Naive thymus-derived CD4-positive, alpha-beta T cell (primary cell): ENCODE results near the gene MYO9A. TPM values are rescaled to one million over a fixed set of nuclear protein-coding genes. Genes with fewer than 3 reads are reported as not detected.

Experiments used
- ATAC-seq: fragments of 150-1000 bp; cut with Tn5 transposase; 2 replicates; pipeline ENCODE4 v1.10.0; 2021; ENCODE audit warnings: mild to moderate bottlenecking, moderate library complexity
- CTCF ChIA-PET: fragments of 350-600 bp; sonication (Branson Sonifier 250); formaldehyde crosslinking; loops from one replicate; lab custom pipeline; 2021; ENCODE audit warnings: antibody characterized with exemption; lab: Charles Lee
- POLR2A ChIA-PET: fragments of 350-600 bp; sonication (Branson Sonifier 250); formaldehyde crosslinking; loops from one replicate; lab custom pipeline; 2021; ENCODE audit warnings: antibody characterized with exemption, inconsistent platforms; lab: Charles Lee
- DNase-seq, 9 donors: peaks; one replicate each; pipeline versions ENCODE4 v3.0.0 to v3.0.0-alpha.2; 2020 to 2022; ENCODE audit warnings: mixed read lengths in 1 of 9
- H3K27ac ChIP-seq: one replicate; pipeline ENCODE4 v1.7.0; 2013; ENCODE audit warnings: mild to moderate bottlenecking, low read depth, low read length, moderate library complexity
- H3K27me3 ChIP-seq, 2 donors: one replicate each; pipeline ENCODE4 v1.7.0; 2013; ENCODE audit warnings: low read length in 2 of 2, mild to moderate bottlenecking in 2 of 2, moderate library complexity in 2 of 2; ENCODE audit not compliant: control insufficient read depth in 2 of 2, insufficient read depth in 2 of 2
- H3K36me3 ChIP-seq, 3 experiments: 1 replicate in 2 of 3; 2 replicates in 1 of 3; pipeline ENCODE4 v1.7.0; 2013; ENCODE audit warnings: low read length in 3 of 3, mild to moderate bottlenecking in 3 of 3, moderate library complexity in 1 of 3; ENCODE audit not compliant: insufficient read depth in 3 of 3, control insufficient read depth in 2 of 3
- H3K4me1 ChIP-seq, 2 donors: one replicate each; pipeline ENCODE4 v1.7.0; 2013; ENCODE audit warnings: low read length in 2 of 2, mild to moderate bottlenecking in 2 of 2, moderate library complexity in 1 of 2; ENCODE audit not compliant: control insufficient read depth in 2 of 2, insufficient read depth in 2 of 2
- H3K4me3 ChIP-seq: 2 replicates; pipeline ENCODE4 v1.7.0; 2013; ENCODE audit warnings: mild to moderate bottlenecking, low read length
- H3K9me3 ChIP-seq, 3 experiments: 1 replicate in 2 of 3; 2 replicates in 1 of 3; pipeline ENCODE4 v1.7.0; 2013; ENCODE audit warnings: low read length in 3 of 3; ENCODE audit not compliant: control insufficient read depth in 2 of 3
- H3K27ac Mint-ChIP-seq, 9 donors: one replicate each; pipeline ENCODE4 v1.8.0; 2020 to 2022; ENCODE audit warnings: mixed read lengths in 9 of 9, mild to moderate bottlenecking in 8 of 9, moderate library complexity in 5 of 9, inconsistent platforms in 2 of 9
- H3K27me3 Mint-ChIP-seq, 5 donors: one replicate each; pipeline ENCODE4 v1.8.0; 2021 to 2022; ENCODE audit warnings: mixed read lengths in 5 of 5, mild to moderate bottlenecking in 1 of 5
- H3K36me3 Mint-ChIP-seq, 5 donors: one replicate each; pipeline ENCODE4 v1.8.0; 2020 to 2022; ENCODE audit warnings: mixed read lengths in 5 of 5, mild to moderate bottlenecking in 3 of 5, inconsistent platforms in 1 of 5
- H3K4me1 Mint-ChIP-seq, 7 donors: one replicate each; pipeline ENCODE4 v1.8.0; 2020 to 2022; ENCODE audit warnings: mixed read lengths in 7 of 7, mild to moderate bottlenecking in 3 of 7, inconsistent platforms in 1 of 7
- H3K4me3 Mint-ChIP-seq, 10 donors: one replicate each; pipeline ENCODE4 v1.8.0; 2020 to 2022; ENCODE audit warnings: mild to moderate bottlenecking in 10 of 10, mixed read lengths in 10 of 10, moderate library complexity in 6 of 10, inconsistent platforms in 2 of 10
- H3K9me3 Mint-ChIP-seq, 11 donors: one replicate each; pipeline ENCODE4 v1.8.0; 2020 to 2022; ENCODE audit warnings: mixed read lengths in 11 of 11, mild to moderate bottlenecking in 4 of 11, inconsistent platforms in 1 of 11, moderate library complexity in 1 of 11
- intact Hi-C, 2 donors: fragments of 100-400 bp; cut with micrococcal nuclease; formaldehyde crosslinking; loops; one replicate each; pipeline ENCODE4 v1.15.1; 2023
- polyA plus RNA-seq, 2 donors: library from polyadenylated mRNA; unstranded; fragments of 300-500 nt; fragmentation: Illumina TruSeq; gene quantifications; one replicate each; pipeline ENCODE4 v1.2.3, GENCODE V29; 2021
- total RNA-seq, 6 experiments: library from RNA in 5 of 6; stranded (reverse) in 5 of 6; gene quantifications; 1 replicate in 5 of 6; 2 replicates in 1 of 6; pipeline ENCODE4 v1.2.3 and lab custom pipeline; 2021 to 2026

Gene MYO9A
- total and polyA plus RNA-seq, 7 experiments from 2014 or later: 8.4 to 53.3 (median 29.0) TPM

DNA sequence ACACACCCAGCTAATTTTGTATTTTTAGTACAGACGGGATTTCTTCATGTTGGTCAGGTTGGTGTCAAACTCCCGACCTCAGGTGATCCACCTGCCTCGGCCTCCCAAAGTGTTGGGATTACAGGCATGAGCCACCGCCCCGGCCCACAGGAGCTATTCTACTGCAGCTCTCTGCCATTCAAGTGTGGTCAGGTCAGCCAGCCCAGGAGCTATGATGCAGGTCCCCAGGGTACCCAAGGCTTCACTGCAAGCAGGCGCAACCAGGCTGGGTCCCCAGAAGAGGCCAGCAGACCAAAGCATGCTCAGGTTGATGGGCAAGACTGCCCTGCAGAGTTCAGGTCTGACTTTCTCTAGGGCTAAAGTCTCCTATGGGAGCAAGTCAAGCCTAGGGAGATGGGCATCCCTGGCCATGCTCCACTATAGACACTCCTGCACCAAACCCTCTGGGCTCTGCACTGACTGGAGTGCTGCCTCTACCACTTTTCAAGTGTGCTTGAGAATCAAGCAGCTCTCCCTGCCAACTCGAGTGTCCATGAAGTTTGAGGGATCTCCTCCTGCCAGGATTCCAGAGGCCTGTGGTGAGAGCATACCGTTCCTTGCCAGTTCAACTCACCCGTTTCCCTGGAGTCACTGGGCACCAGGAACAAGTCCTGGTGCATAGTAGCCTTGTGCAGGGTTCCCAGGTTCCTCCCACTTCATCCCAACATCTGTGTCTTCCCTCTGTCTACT lies 30.9 kb downstream of the MYO9A start:
- H3K36me3 ChIP-seq: no peaks in the 10 kb centered on the region

DNA sequence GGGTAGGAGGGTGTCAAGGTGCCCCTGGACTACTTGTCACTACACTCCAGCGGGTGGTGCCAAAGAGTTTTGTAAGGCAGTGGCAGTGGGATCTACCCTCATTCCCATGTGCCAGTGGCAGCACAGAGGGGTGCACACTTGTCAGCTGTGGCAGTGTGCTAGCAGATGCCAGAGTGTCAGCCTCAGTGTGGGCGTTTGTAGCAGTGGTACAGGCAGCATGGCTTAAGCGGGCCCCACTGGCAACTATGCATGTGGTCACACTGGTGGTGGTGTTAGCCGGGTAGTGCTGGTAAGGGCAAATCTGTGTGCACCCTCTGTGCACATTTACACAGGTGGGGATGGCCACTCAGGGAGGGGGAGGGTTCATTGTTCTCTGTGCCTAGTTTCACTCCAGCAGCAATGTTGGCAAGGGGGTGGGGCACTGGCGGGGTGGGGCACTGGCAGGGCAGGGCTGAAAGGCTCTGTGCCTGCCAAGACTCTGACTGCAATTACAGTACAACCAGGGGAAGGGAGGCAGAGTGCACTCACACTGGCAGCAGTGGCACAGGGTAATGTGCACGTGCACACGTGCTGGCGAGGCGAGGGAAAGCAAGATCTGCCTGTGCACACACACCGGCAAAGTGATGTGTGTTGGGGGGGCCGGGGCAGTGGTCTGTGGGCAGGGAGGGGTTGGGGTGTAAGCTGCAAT lies 31.8 kb downstream of the MYO9A start:
- Mint-ChIP-seq H3K4me1 (peaks cover 0 to 11% (median 3%) of the 10 kb centered on the region in 7 donors), H3K27ac (no peak overlapping the region), H3K4me3 (no peak overlapping the region), H3K27me3 (peaks cover 0 to 6% (median 0%) of the 10 kb centered on the region in 5 donors), H3K9me3 (peaks cover 5 to 32% (median 12%) of the 10 kb centered on the region in 11 donors), H3K36me3 (peaks cover 6 to 36% (median 29%) of the 10 kb centered on the region in 5 donors)
- Histone ChIP-seq H3K9me3 (no peaks in the 10 kb centered on the region), H3K27me3 (no peaks in the 10 kb centered on the region), H3K4me3 (no peak overlapping the region), H3K4me1 (no peaks in the 10 kb centered on the region), H3K36me3 (no peaks in the 10 kb centered on the region), H3K27ac (no peak overlapping the region)
- intact Hi-C loops: no loop called here
- POLR2A ChIA-PET: no interaction called here
- DNase-seq (no peak), ATAC-seq (no peak)
- CTCF ChIA-PET: no interaction called here

More for the DNA sequence above, 30.9 kb downstream of the MYO9A start:
- Mint-ChIP-seq H3K4me1 (peaks cover 0 to 11% (median 3%) of the 10 kb centered on the region in 7 donors), H3K4me3 (no peak overlapping the region), H3K27me3 (peaks cover 0 to 6% (median 0%) of the 10 kb centered on the region in 5 donors), H3K36me3 (peaks cover 6 to 40% (median 32%) of the 10 kb centered on the region in 5 donors), H3K9me3 (peaks cover 3 to 31% (median 10%) of the 10 kb centered on the region in 11 donors), H3K27ac (no peak overlapping the region)
- Histone ChIP-seq H3K4me3 (no peak overlapping the region), H3K9me3 (no peaks in the 10 kb centered on the region), H3K27me3 (no peaks in the 10 kb centered on the region), H3K4me1 (no peaks in the 10 kb centered on the region), H3K27ac (no peak overlapping the region)
- ATAC-seq (no peak), DNase-seq (no peak)
- intact Hi-C loops: no loop called here
- POLR2A ChIA-PET: no interaction called here
- CTCF ChIA-PET: no interaction called here

DNA sequence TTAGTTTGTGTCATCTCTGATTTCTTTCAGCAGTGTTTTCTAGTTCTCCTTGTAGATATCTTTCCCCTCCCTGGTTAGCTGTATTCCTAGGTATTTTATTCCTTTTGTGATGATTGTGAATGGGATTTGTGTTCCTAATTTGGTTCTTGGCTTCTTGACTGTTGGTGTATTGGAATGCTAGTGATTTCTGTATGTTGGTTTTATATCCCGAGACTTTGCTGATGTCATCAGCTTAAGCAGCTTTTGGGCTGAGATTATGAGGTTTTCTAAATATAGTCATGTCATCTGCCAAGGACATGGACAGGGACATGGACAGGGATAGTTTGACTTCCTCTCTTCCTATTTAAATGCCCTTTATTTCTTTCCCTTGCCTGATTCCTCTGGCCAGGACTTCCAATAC lies 35.8 kb downstream of the MYO9A start:
- ChIA-PET POLR2A (interaction anchor here (0.7 kb wide), 1 partner anchor 746 kb away, joined by 4 read pairs; no protein-coding TSS in a partner anchor), CTCF (no interaction called here)
- intact Hi-C loops: no loop called here
- H3K36me3 ChIP-seq: no peaks in the 10 kb centered on the region
- H3K9me3 ChIP-seq: no peaks in the 10 kb centered on the region
- Mint-ChIP-seq H3K36me3 (peaks cover 4 to 23% (median 15%) of the 10 kb centered on the region in 5 donors), H3K27ac (no peak overlapping the region), H3K27me3 (peaks cover 0 to 6% (median 0%) of the 10 kb centered on the region in 5 donors), H3K4me1 (peaks cover 4 to 30% (median 13%) of the 10 kb centered on the region in 7 donors), H3K4me3 (no peak overlapping the region), H3K9me3 (peaks cover 5 to 32% (median 12%) of the 10 kb centered on the region in 11 donors)
- H3K4me1 ChIP-seq: no peaks in the 10 kb centered on the region
- no peaks in the 10 kb centered on the region for H3K27me3 ChIP-seq
- H3K4me3 ChIP-seq: no peak overlapping the region
- H3K27ac ChIP-seq: no peak overlapping the region
- DNase-seq (no peak), ATAC-seq (no peak)

DNA sequence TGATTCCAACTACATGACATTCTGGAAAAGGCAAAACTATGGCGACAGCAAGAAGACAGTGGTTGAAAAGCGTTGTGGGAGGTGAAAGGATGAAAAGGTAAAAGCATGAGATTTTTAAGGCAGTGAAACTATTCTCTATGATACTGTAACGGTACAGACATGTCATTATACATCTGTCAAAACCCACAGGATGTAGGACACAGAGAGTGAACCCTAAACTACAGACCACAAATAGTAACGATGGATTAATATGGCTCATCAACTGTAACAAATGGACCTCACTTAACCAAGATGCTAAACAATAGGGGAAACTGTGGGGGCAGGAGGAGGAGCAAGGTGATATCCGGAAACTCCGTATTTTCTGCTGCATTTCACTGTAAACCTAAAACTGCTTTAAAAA lies 39.1 kb downstream of the MYO9A start:
- H3K27me3 ChIP-seq: no peaks in the 10 kb centered on the region
- no peak for DNase-seq
- CTCF ChIA-PET: no interaction called here
- Mint-ChIP-seq H3K27ac (peak overlapping the region in 1 of 9 donors; percentile 23), H3K27me3 (peaks cover 0 to 6% (median 0%) of the 10 kb centered on the region in 5 donors), H3K36me3 (peaks cover 1 to 21% (median 9%) of the 10 kb centered on the region in 5 donors), H3K9me3 (peaks cover 2 to 17% (median 8%) of the 10 kb centered on the region in 11 donors), H3K4me3 (no peak overlapping the region), H3K4me1 (peaks cover 4 to 51% (median 34%) of the 10 kb centered on the region in 7 donors)
- no peak for ATAC-seq
- H3K4me3 ChIP-seq: no peak overlapping the region
- POLR2A ChIA-PET: no interaction called here
- no peaks in the 10 kb centered on the region for H3K4me1 ChIP-seq
- H3K27ac ChIP-seq: no peak overlapping the region
- intact Hi-C loops: no loop called here
- no peaks in the 10 kb centered on the region for H3K9me3 ChIP-seq
- H3K36me3 ChIP-seq: no peaks in the 10 kb centered on the region

DNA sequence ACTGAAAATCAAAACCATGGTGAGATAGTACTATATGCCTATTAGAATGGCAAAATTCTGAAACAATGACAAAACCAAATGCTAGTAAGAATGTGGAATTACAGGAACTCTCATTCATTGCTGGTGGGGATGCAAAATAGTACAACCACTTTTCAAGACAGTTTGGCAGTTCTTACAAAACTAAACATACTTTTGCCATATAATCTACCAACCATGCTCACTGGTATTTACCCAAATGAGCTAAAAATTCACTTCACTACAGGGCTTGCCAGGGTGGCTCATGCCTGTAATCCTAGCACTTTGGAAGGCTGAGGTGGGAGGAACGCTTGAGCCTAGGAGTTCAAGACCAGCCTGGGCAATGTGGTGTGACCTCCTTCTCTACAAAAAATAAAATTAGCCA lies 40.0 kb downstream of the MYO9A start:
- H3K9me3 Mint-ChIP-seq: peaks cover 0 to 7% (median 2%) of the 10 kb centered on the region in 11 donors
- no peaks in the 10 kb centered on the region for H3K27me3 Mint-ChIP-seq
- peaks cover 4 to 51% (median 32%) of the 10 kb centered on the region in 7 donors for H3K4me1 Mint-ChIP-seq
- ChIA-PET POLR2A (no interaction called here), CTCF (no interaction called here)
- no peak overlapping the region for H3K4me3 Mint-ChIP-seq
- Histone ChIP-seq H3K4me3 (no peak overlapping the region), H3K27me3 (no peaks in the 10 kb centered on the region), H3K4me1 (no peaks in the 10 kb centered on the region), H3K36me3 (no peaks in the 10 kb centered on the region), H3K9me3 (no peaks in the 10 kb centered on the region), H3K27ac (no peak overlapping the region)
- intact Hi-C loops: no loop called here
- H3K36me3 Mint-ChIP-seq: peaks cover 0 to 20% (median 1%) of the 10 kb centered on the region in 5 donors
- H3K27ac Mint-ChIP-seq: no peak overlapping the region
- ATAC-seq: no peak
- no peak for DNase-seq

DNA sequence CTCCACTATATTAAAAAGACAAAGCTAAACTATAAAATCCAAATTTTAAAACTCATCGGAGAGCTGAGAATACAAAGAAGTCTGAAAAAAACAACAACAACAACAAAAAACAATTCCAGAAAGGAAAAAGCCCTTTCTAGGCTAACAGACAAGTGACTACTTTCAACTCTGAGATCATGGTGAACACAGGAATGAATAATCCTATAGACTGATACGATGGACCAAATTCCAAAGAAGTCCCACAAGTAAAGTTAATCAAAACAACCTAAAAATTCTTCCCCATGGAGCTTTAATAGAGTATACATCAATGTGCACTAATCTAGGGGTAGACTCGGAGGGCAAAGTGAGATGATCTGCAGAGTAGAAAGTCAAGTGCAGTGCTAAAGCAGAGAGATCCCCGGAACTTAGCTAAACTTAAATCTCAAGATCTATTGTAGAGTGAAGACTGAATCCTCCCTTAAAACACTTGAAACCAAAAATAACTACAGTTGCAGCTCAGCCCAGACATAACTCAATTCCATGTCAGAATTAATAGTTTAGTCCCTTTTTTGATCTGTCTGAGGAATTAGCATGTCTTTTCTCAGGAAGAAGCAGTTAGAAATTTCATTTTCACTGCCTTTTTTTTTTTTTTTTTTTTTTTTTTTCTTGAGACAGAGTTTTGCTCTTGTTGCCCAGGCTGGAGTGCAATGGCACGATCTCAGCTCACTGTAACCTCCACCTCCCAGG lies 43.5 kb downstream of the MYO9A start:
- no peaks in the 10 kb centered on the region for H3K4me1 ChIP-seq
- H3K9me3 ChIP-seq: no peaks in the 10 kb centered on the region
- H3K4me3 ChIP-seq: no peak overlapping the region
- H3K36me3 ChIP-seq: no peaks in the 10 kb centered on the region
- H3K4me3 Mint-ChIP-seq: no peak overlapping the region
- H3K27ac ChIP-seq: no peak overlapping the region
- ATAC-seq: no peak
- ChIA-PET POLR2A (no interaction called here), CTCF (no interaction called here)
- peaks cover 0 to 4% (median 0%) of the 10 kb centered on the region in 11 donors for H3K9me3 Mint-ChIP-seq
- no peak for DNase-seq
- peaks cover 0 to 28% (median 11%) of the 10 kb centered on the region in 5 donors for H3K36me3 Mint-ChIP-seq
- H3K4me1 Mint-ChIP-seq: peaks cover 4 to 49% (median 39%) of the 10 kb centered on the region in 7 donors
- H3K27ac Mint-ChIP-seq: no peak overlapping the region
- H3K27me3 Mint-ChIP-seq: no peaks in the 10 kb centered on the region
- H3K27me3 ChIP-seq: no peaks in the 10 kb centered on the region
- intact Hi-C loops: no loop called here
